ENCODE results near the gene TMEM106C. TPM values are rescaled to one million over a fixed set of nuclear protein-coding genes. Genes with fewer than 3 reads are reported as not detected.
"Not testable (repeated sequence)": the region's sequence is repeated elsewhere in the genome, so short reads cannot be mapped to it uniquely, and the experiment has no call there.

TMEM106C gene
- polyA plus RNA-seq, 1 experiment: 93.7 TPM

DNA sequence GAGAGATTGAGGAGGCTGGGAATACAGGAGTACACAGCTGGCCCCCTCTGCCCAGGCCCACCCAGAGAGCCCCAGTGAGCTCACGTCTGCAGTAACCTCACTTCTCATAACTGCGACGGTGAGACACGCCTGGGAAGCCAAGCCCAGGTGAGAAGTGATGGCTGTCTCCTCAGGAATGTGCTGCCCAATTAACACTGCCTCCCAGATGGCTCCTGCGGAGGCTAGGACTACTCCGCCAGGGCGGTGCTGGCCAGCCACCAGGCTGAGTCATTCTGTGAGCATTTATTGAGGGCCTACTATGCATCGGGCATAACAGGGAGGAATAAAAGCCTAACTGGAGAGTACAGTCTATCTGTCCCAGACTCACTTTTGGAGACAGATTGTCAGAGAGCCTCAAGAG, 9.3 kb upstream of the TMEM106C start:
- H3K4me3 ChIP-seq (ENCODE audit: low read depth, low read length): no peak overlapping the region
- no peak for DNase-seq (ENCODE audit: low read depth, low spot score)
- H3K9me3 ChIP-seq (ENCODE audit: control insufficient read depth, insufficient read depth, low read length): peaks cover 8% of the 10 kb centered on the region
- TF ChIP-seq, protein P1, sequence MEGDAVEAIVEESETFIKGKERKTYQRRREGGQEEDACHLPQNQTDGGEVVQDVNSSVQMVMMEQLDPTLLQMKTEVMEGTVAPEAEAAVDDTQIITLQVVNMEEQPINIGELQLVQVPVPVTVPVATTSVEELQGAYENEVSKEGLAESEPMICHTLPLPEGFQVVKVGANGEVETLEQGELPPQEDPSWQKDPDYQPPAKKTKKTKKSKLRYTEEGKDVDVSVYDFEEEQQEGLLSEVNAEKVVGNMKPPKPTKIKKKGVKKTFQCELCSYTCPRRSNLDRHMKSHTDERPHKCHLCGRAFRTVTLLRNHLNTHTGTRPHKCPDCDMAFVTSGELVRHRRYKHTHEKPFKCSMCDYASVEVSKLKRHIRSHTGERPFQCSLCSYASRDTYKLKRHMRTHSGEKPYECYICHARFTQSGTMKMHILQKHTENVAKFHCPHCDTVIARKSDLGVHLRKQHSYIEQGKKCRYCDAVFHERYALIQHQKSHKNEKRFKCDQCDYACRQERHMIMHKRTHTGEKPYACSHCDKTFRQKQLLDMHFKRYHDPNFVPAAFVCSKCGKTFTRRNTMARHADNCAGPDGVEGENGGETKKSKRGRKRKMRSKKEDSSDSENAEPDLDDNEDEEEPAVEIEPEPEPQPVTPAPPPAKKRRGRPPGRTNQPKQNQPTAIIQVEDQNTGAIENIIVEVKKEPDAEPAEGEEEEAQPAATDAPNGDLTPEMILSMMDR (IDR thresholded peaks at IDR 0.05; ENCODE audit: low read depth, low read length): no peak
- H3K27ac ChIP-seq (ENCODE audit: low read depth, low read length): no peak overlapping the region
- POLR2A ChIA-PET: no interaction called here
- peaks cover 38% of the 10 kb centered on the region for H3K27me3 ChIP-seq (ENCODE audit: control insufficient read depth, insufficient read depth, low read length)
- CTCF ChIA-PET: interaction anchor here (1.0 to 1.8 kb wide), 2 partner anchors 9 to 115 kb away, joined by 7 read pairs; partner anchors contain the start of gene TMEM106C

DNA sequence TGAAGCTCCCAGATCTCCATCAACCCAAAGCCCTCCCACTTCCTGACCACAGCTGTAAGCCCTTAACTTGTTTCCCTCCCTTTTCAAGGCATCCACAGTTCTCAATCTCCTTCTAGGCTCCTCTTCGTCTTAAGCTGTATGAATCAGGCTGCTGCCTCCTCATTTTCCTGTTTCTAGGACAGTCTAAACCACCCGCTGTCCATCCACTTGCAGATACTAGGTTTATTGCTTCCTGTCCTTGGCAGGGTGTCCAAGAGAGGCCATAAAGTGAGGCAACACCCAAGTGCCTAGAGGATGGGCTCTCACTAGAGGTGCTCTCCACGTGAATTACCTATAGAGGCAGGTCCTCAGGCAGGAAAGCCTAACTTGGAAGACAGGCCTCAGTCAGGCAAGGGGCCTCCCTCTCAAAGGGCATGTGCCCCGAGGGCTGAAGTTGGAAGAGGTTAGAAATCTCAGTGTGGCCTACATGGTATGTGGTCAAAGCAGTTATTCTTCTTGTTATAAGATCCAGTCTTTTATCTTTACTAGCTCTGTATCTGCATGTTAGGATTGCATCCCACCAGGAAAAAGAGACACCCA, 8.8 kb upstream of the TMEM106C start:
- DNase-seq (ENCODE audit: low read depth, low spot score): no peak
- Histone ChIP-seq H3K27me3 (ENCODE audit: control insufficient read depth, insufficient read depth, low read length) (peaks cover 38% of the 10 kb centered on the region), H3K9me3 (ENCODE audit: control insufficient read depth, insufficient read depth, low read length) (peaks cover 8% of the 10 kb centered on the region), H3K4me3 (ENCODE audit: low read depth, low read length) (no peak overlapping the region), H3K27ac (ENCODE audit: low read depth, low read length) (no peak overlapping the region)
- ChIA-PET CTCF (interaction anchor here (1.0 to 1.8 kb wide), 2 partner anchors 9 to 116 kb away, joined by 7 read pairs; partner anchors contain the start of gene TMEM106C), POLR2A (no interaction called here)
- TF ChIP-seq, protein P1 (IDR thresholded peaks at IDR 0.05; ENCODE audit: low read depth, low read length): no peak

DNA sequence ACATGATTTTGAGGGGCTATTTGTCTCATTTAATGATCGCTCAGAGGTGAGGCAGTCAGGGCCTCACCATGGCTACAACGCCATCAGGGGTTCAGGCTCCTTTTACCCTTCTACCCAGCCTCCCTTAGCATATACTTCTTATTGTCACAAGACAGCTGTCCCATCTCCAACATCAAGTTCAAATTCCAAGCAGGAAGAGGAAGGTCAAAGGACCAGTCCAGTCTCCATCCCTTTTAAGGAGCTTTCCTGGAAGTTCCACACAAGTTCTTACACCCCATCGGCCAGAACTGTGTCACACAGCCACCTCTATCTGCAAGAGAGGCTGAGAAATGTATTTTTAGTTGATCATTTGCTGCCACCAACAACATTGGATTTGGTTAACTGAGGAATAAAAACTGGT, 8.3 kb upstream of the TMEM106C start:
- no peak overlapping the region for H3K4me3 ChIP-seq (ENCODE audit: low read depth, low read length)
- CTCF ChIA-PET: interaction anchor here (0.6 to 1.8 kb wide), 3 partner anchors 8 to 116 kb away, joined by 4 to 7 read pairs (median 7); partner anchors contain the start of gene TMEM106C
- POLR2A ChIA-PET: no interaction called here
- no peak for DNase-seq (ENCODE audit: low read depth, low spot score)
- peaks cover 39% of the 10 kb centered on the region for H3K27me3 ChIP-seq (ENCODE audit: control insufficient read depth, insufficient read depth, low read length)
- peaks cover 8% of the 10 kb centered on the region for H3K9me3 ChIP-seq (ENCODE audit: control insufficient read depth, insufficient read depth, low read length)
- TF ChIP-seq, protein P1 (IDR thresholded peaks at IDR 0.05; ENCODE audit: low read depth, low read length): no peak
- H3K27ac ChIP-seq (ENCODE audit: low read depth, low read length): no peak overlapping the region

DNA sequence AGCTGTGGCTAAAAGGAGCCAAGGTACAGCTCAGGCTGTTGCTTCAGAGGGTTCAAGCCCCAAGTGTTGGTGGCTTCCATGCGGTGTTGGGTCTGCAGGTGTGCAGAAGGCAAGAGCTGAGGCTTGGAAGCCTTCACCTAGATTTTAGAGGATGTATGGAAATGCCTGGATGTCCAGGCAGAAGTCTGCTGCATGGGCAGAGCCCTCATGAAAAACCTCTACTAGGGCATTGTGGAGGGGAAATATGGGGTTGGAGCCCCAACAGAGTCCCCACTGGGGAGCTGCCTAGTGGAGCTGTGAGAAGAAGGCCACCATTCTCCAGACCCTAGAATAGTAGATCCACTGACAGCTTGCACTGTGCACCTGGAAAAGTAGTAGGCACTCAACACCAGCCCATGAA, 5.7 kb upstream of the TMEM106C start:
- DNase-seq (ENCODE audit: low read depth, low spot score); H3K4me3 ChIP-seq (ENCODE audit: low read depth, low read length); H3K27ac ChIP-seq (ENCODE audit: low read depth, low read length); POLR2A ChIA-PET; H3K9me3 ChIP-seq (ENCODE audit: control insufficient read depth, insufficient read depth, low read length): not testable (repeated sequence)
- CTCF ChIA-PET: interaction anchor here (2.3 kb wide), 1 partner anchor 8 kb away, joined by 10 read pairs; no protein-coding TSS in a partner anchor
- H3K27me3 ChIP-seq (ENCODE audit: control insufficient read depth, insufficient read depth, low read length): peaks cover 21% of the 10 kb centered on the region

DNA sequence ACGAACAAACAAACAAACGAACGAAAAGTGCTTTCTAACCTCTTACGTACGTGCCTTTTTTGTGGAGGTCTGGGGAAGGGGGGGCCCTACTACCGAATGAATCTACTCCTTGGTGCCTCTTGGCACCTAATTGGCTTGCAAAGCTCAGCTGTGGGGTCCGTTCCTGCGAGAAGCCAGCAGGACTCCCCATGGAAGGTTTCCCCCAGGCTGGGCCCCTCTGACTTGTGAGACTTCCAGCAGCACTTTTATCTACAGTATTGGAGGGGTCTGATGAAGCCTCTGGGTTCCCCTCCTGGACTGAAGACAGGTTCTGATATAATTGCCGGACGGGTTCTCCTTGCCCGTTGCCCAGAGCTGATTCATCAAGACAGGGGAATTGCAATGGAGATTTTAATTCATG, 1.2 kb upstream of the TMEM106C start:
- H3K27me3 ChIP-seq (ENCODE audit: control insufficient read depth, insufficient read depth, low read length): peaks cover 7% of the 10 kb centered on the region
- TF ChIP-seq, protein P1 (IDR thresholded peaks at IDR 0.05; ENCODE audit: low read depth, low read length): no peak
- no peak for DNase-seq (ENCODE audit: low read depth, low spot score)
- peaks cover 8% of the 10 kb centered on the region for H3K9me3 ChIP-seq (ENCODE audit: control insufficient read depth, insufficient read depth, low read length)
- H3K4me3 ChIP-seq (ENCODE audit: low read depth, low read length): no peak overlapping the region
- POLR2A ChIA-PET: no interaction called here
- H3K27ac ChIP-seq (ENCODE audit: low read depth, low read length): no peak overlapping the region
- CTCF ChIA-PET: interaction anchor here (0.9 to 5.5 kb wide), 11 partner anchors 9 to 127 kb away, joined by 3 to 46 read pairs (median 5); no protein-coding TSS in a partner anchor

Measured in AG04450 (cell line).